ENCODE data around the gene TMF1.

TMF1 gene, protein sequence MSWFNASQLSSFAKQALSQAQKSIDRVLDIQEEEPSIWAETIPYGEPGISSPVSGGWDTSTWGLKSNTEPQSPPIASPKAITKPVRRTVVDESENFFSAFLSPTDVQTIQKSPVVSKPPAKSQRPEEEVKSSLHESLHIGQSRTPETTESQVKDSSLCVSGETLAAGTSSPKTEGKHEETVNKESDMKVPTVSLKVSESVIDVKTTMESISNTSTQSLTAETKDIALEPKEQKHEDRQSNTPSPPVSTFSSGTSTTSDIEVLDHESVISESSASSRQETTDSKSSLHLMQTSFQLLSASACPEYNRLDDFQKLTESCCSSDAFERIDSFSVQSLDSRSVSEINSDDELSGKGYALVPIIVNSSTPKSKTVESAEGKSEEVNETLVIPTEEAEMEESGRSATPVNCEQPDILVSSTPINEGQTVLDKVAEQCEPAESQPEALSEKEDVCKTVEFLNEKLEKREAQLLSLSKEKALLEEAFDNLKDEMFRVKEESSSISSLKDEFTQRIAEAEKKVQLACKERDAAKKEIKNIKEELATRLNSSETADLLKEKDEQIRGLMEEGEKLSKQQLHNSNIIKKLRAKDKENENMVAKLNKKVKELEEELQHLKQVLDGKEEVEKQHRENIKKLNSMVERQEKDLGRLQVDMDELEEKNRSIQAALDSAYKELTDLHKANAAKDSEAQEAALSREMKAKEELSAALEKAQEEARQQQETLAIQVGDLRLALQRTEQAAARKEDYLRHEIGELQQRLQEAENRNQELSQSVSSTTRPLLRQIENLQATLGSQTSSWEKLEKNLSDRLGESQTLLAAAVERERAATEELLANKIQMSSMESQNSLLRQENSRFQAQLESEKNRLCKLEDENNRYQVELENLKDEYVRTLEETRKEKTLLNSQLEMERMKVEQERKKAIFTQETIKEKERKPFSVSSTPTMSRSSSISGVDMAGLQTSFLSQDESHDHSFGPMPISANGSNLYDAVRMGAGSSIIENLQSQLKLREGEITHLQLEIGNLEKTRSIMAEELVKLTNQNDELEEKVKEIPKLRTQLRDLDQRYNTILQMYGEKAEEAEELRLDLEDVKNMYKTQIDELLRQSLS

DNA sequence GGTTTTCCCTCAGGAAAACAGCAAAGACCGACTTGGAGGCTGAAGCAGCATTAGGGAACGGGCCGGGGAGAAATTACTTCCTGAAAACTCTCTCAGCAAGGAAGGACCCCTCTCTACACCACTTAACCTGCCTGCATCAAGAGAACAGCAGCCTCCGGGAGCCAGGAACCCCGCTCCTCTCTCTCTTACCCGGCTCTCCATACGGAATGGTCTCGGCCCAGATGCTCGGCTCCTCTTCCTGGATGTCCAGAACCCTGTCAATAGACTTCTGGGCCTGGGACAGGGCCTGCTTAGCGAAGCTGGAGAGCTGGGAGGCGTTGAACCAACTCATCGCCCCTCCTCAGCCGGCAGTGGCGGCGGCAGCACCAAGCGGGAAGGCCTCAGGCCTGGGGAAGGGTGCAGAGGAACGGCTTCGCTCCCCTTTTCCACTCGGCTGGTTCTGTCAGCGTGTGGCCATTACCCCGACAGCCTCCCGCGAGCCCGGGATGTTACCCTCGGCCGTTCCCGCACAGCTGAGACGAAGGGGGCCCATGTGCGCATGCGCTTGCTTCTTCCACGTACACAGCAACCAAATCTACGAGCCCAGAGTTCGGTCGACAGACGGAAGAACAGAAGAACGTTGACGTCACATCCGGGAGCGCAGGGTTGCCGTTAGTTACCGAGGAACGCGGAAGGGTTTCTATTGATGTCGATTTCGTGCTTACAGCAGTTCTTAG lies at the start of gene TMF1:
Gene TMF1, minus strand, starts transcription at position 578 of the 716 bp plus-strand sequence. Its CDS starts 247 bp downstream, at position 331.
- ATAC-seq, result peak; percentile 95
- TF ChIP-seq, protein P1, sequence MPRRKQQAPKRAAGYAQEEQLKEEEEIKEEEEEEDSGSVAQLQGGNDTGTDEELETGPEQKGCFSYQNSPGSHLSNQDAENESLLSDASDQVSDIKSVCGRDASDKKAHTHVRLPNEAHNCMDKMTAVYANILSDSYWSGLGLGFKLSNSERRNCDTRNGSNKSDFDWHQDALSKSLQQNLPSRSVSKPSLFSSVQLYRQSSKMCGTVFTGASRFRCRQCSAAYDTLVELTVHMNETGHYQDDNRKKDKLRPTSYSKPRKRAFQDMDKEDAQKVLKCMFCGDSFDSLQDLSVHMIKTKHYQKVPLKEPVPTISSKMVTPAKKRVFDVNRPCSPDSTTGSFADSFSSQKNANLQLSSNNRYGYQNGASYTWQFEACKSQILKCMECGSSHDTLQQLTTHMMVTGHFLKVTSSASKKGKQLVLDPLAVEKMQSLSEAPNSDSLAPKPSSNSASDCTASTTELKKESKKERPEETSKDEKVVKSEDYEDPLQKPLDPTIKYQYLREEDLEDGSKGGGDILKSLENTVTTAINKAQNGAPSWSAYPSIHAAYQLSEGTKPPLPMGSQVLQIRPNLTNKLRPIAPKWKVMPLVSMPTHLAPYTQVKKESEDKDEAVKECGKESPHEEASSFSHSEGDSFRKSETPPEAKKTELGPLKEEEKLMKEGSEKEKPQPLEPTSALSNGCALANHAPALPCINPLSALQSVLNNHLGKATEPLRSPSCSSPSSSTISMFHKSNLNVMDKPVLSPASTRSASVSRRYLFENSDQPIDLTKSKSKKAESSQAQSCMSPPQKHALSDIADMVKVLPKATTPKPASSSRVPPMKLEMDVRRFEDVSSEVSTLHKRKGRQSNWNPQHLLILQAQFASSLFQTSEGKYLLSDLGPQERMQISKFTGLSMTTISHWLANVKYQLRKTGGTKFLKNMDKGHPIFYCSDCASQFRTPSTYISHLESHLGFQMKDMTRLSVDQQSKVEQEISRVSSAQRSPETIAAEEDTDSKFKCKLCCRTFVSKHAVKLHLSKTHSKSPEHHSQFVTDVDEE (CRISPR knock-in tag; IDR thresholded peaks at IDR 0.05), result no peak
- TF ChIP-seq GLIS3 (CRISPR knock-in tag; IDR thresholded peaks at IDR 0.05) (no peak), TOX (CRISPR knock-in tag; IDR thresholded peaks at IDR 0.05; ENCODE audit: borderline replicate concordance) (no peak), ISL1 (CRISPR knock-in tag; IDR thresholded peaks at IDR 0.05) (no peak), CSDC2 (CRISPR knock-in tag; IDR thresholded peaks at IDR 0.05) (no peak), RARB (CRISPR knock-in tag; IDR thresholded peaks at IDR 0.05) (no peak), ESRRG (CRISPR knock-in tag; IDR thresholded peaks at IDR 0.05) (no peak), CREB5 (CRISPR knock-in tag; IDR thresholded peaks at IDR 0.05; ENCODE audit: low read depth) (no peak)

- ATAC-seq, result no peak
- no peak for TF ChIP-seq PPARA (CRISPR knock-in tag; IDR thresholded peaks at IDR 0.05; ENCODE audit: borderline replicate concordance)
- TF ChIP-seq SNAI2 (CRISPR knock-in tag; IDR thresholded peaks at IDR 0.05), result no peak
- TF ChIP-seq, protein P2, sequence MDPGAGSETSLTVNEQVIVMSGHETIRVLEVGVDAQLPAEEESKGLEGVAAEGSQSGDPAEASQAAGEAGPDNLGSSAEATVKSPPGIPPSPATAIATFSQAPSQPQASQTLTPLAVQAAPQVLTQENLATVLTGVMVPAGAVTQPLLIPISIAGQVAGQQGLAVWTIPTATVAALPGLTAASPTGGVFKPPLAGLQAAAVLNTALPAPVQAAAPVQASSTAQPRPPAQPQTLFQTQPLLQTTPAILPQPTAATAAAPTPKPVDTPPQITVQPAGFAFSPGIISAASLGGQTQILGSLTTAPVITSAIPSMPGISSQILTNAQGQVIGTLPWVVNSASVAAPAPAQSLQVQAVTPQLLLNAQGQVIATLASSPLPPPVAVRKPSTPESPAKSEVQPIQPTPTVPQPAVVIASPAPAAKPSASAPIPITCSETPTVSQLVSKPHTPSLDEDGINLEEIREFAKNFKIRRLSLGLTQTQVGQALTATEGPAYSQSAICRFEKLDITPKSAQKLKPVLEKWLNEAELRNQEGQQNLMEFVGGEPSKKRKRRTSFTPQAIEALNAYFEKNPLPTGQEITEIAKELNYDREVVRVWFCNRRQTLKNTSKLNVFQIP (CRISPR knock-in tag; IDR thresholded peaks at IDR 0.05; ENCODE audit: borderline replicate concordance, low read depth), result no peak
- TF ChIP-seq TCF4 (CRISPR knock-in tag; IDR thresholded peaks at IDR 0.05; ENCODE audit: borderline replicate concordance), result no peak
- TF ChIP-seq ZFP30 (CRISPR knock-in tag; IDR thresholded peaks at IDR 0.05), result no peak
- TF ChIP-seq ARNTL (CRISPR knock-in tag; IDR thresholded peaks at IDR 0.05; ENCODE audit: borderline replicate concordance, low read depth), result no peak
- TF ChIP-seq ISL1 (CRISPR knock-in tag; IDR thresholded peaks at IDR 0.05), result no peak
- no peak for TF ChIP-seq ESRRG (CRISPR knock-in tag; IDR thresholded peaks at IDR 0.05)
- TF ChIP-seq CSDC2 (CRISPR knock-in tag; IDR thresholded peaks at IDR 0.05), result no peak
- TF ChIP-seq ZNF8 (CRISPR knock-in tag; IDR thresholded peaks at IDR 0.05), result no peak
- no peak for TF ChIP-seq ZC3H10 (CRISPR knock-in tag; IDR thresholded peaks at IDR 0.05)
These were observed 47.4 kb upstream of the TMF1 start for GRCh38 chr3:69099576-69099975.

DNA sequence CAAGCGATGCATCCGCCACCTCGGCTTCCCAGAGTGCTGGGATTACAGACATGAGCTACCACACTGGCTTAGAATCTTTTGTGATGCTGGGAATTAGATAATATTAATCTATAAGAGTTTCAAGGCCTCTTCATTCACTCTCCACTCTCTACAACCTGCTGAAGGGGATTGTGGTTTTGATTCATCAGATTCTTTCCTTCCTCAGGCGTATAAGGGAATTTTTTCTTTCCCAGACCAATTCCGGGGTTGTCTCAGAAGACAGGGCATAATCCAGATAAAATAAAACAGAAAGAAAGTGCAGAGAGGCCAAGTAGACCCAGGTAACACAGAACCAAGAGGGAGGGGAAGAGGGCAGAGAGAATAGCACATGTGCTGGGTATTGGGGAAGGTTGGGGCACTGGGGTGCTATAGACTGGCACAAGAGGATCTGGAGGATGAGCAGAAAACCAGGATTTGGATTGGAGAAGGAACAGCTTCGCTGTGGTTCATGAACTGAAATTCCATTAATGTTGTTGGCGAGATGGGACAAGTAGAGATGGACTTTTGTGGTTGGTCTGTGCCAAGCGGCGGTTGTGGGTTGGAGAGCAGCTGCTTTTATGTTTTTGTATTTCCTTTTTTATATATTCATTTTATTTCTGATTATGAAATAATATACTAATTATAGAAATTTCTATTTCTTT lies 45.4 kb upstream of the TMF1 start:
- TF ChIP-seq, protein P1 (CRISPR knock-in tag; IDR thresholded peaks at IDR 0.05), result no peak
- no peak for TF ChIP-seq TOX (CRISPR knock-in tag; IDR thresholded peaks at IDR 0.05; ENCODE audit: borderline replicate concordance)
- no peak for TF ChIP-seq RARB (CRISPR knock-in tag; IDR thresholded peaks at IDR 0.05)
- no peak for TF ChIP-seq ZNF565 (CRISPR knock-in tag; conservative IDR thresholded peaks at IDR 0.05; ENCODE audit: low read depth)
- no peak for TF ChIP-seq CSRNP3 (CRISPR knock-in tag; IDR thresholded peaks at IDR 0.05)
- no peak for TF ChIP-seq ESRRG (CRISPR knock-in tag; IDR thresholded peaks at IDR 0.05)
- no peak for TF ChIP-seq TCF4 (CRISPR knock-in tag; IDR thresholded peaks at IDR 0.05; ENCODE audit: borderline replicate concordance)
- TF ChIP-seq ZFP3 (CRISPR knock-in tag; IDR thresholded peaks at IDR 0.05), result no peak
- no peak for TF ChIP-seq ZFP30 (CRISPR knock-in tag; IDR thresholded peaks at IDR 0.05)
- no peak for ATAC-seq

Data from SK-N-SH treated with all-trans-retinoic acid at 6 μM for 48 hours (cell line).